Esophagus squamous epithelium (tissue), 4 donors: ENCODE measurements around the gene SDF2L1.

Experiments
- CTCF ChIP-seq, 6 experiments: fragments of 450-650 bp in 4 of 6; fragments of 200-600 bp in 2 of 6; sonication (generic) in 2 of 6; IDR thresholded peaks; one replicate each; pipeline ENCODE4 v1.5.1; 2016 to 2019; ENCODE audit warnings: antibody characterized with exemption in 6 of 6, mild to moderate bottlenecking in 4 of 6, moderate library complexity in 4 of 6
- POLR2A ChIP-seq, 4 donors: fragments of 450-650 bp; IDR thresholded peaks; one replicate each; pipeline ENCODE4 v1.6.1; 2017; ENCODE audit warnings: antibody characterized with exemption in 4 of 4, mild to moderate bottlenecking in 4 of 4, moderate library complexity in 3 of 4

GRCh38 chr22:21626073-21626734, 15.9 kb upstream of the SDF2L1 start:
- TF ChIP-seq CTCF (IDR thresholded peaks at IDR 0.05) (no peak), POLR2A (IDR thresholded peaks at IDR 0.05) (no peak)
